NT2/D1 (cell line): ENCODE results near the gene FCSK.

Experiments used
- DNase-seq: peaks from one replicate; pipeline ENCODE4 v3.0.0-alpha.2; 2011; ENCODE audit warnings: low read depth, low spot score
- H3K27me3 ChIP-seq: 2 replicates; pipeline ENCODE4 v1.6.0; 2011; ENCODE audit warnings: mild to moderate bottlenecking; ENCODE audit not compliant: insufficient read length, insufficient read depth
- H3K36me3 ChIP-seq: 2 replicates; pipeline ENCODE4 v1.6.1; 2011; ENCODE audit warnings: mild to moderate bottlenecking, low read length, mixed read lengths; ENCODE audit not compliant: insufficient read depth, insufficient read length
- H3K4me1 ChIP-seq: 2 replicates; pipeline ENCODE4 v1.5.1; 2011; ENCODE audit not compliant: insufficient read depth, insufficient read length
- H3K4me3 ChIP-seq: 2 replicates; pipeline ENCODE4 v1.5.1; 2011; ENCODE audit warnings: low read depth; ENCODE audit not compliant: insufficient read length
- H3K9ac ChIP-seq: 2 replicates; pipeline ENCODE4 v1.6.0; 2011; ENCODE audit warnings: low read depth; ENCODE audit not compliant: insufficient read length
- H3K9me3 ChIP-seq: 2 replicates; pipeline ENCODE4 v1.5.1; 2011; ENCODE audit warnings: mild to moderate bottlenecking, low read length; ENCODE audit not compliant: insufficient read depth
- SUZ12 ChIP-seq: IDR thresholded peaks from 2 replicates; pipeline ENCODE4 v1.6.1; 2011; ENCODE audit not compliant: insufficient read length, insufficient read depth; ENCODE audit errors: extremely low read depth
- YY1 ChIP-seq: IDR thresholded peaks from 2 replicates; pipeline ENCODE4 v1.6.1; 2011; ENCODE audit not compliant: insufficient read length, insufficient read depth
- ZNF274 ChIP-seq: IDR thresholded peaks from 2 replicates; pipeline ENCODE4 v1.6.1; 2011; ENCODE audit warnings: mild to moderate bottlenecking, low read depth, low read length

Gene FCSK

GRCh38 chr16:70453117-70453891, 1.1 kb upstream of the FCSK start:
- H3K4me1 ChIP-seq = no peaks in the 10 kb centered on the region
- TF ChIP-seq YY1 (no peak), SUZ12 (no peak), ZNF274 (no peak)
- peak overlapping the region; percentile 96 for H3K9ac ChIP-seq
- no peaks in the 10 kb centered on the region for H3K27me3 ChIP-seq
- H3K36me3 ChIP-seq = no peaks in the 10 kb centered on the region
- H3K9me3 ChIP-seq = peaks cover 5% of the 10 kb centered on the region; the same call in 1 of the 2 replicates
- peak overlapping the region; percentile 88 for H3K4me3 ChIP-seq
- DNase-seq = no peak

DNA sequence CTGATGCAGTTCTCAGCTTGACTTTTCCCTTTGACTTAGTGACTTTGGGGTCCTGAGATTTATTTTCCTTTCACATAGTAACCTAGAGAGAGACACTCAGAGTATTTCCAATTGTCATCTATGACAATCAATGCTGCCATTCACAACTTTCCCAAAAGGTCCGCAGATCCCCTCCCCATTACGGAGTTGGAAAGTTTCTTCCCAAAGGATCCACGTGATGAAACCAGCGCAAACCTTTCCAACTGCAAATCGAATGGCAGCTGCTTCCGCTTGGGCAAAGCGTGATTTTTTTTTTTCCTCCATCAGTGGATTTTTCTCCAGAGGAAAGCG, 538 bp upstream of the FCSK start:
- peak overlapping the region; percentile 96 for H3K9ac ChIP-seq
- peak overlapping the region; percentile 88 for H3K4me3 ChIP-seq
- no peaks in the 10 kb centered on the region for H3K27me3 ChIP-seq
- peaks cover 5% of the 10 kb centered on the region; the same call in 1 of the 2 replicates for H3K9me3 ChIP-seq
- DNase-seq = no peak
- TF ChIP-seq YY1 (no peak), ZNF274 (no peak), SUZ12 (no peak)
- no peaks in the 10 kb centered on the region for H3K4me1 ChIP-seq
- no peaks in the 10 kb centered on the region for H3K36me3 ChIP-seq

GRCh38 chr16:70455910-70456309, 1.5 kb downstream of the FCSK start:
- H3K4me1 ChIP-seq = peaks cover 4% of the 10 kb centered on the region
- no peak overlapping the region for H3K4me3 ChIP-seq
- peaks cover 3% of the 10 kb centered on the region; the same call in 1 of the 2 replicates for H3K9me3 ChIP-seq
- no peaks in the 10 kb centered on the region for H3K36me3 ChIP-seq
- H3K9ac ChIP-seq = no peak overlapping the region
- DNase-seq = no peak
- TF ChIP-seq ZNF274 = no peak
- no peak for TF ChIP-seq YY1
- no peak for TF ChIP-seq SUZ12
- no peaks in the 10 kb centered on the region for H3K27me3 ChIP-seq

DNA sequence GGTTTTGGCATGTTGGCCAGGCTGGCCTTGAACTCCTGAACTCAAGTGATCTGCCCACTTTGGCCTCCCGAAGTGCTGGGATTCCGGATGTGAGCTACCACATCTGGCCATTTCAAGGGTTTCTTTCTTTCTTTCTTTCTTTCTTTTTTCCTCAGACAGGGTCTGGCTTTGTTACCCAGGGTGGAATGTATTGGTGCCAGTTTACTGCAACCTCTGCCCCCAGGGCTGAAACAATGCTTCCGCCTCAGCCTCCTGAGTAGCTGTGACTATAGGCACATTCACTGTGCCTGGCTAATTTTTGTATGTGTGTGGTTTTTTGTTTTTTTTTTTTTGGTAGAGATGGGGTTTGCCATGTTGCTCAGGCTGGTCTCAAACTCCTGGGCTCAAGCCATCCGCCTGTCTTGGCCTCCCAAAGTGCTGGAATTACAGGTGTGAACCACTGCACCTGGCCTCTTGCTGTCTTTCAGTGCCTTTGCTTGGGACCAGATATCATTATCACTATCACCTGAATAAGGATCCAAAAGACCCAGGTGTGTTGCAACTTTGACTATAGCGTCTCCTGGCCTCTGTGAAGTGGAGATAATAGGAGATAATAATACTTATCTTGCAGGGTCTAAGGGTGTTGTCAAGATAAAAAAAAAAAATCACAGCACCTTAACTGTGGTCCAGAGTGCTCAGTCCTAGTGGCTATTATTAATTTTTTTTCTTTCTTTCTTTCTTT, 3.2 kb downstream of the FCSK start:
- H3K9ac ChIP-seq = no peak overlapping the region
- H3K9me3 ChIP-seq = no peaks in the 10 kb centered on the region
- no peaks in the 10 kb centered on the region for H3K36me3 ChIP-seq
- no peaks in the 10 kb centered on the region for H3K27me3 ChIP-seq
- H3K4me3 ChIP-seq = no peak overlapping the region
- peaks cover 15% of the 10 kb centered on the region for H3K4me1 ChIP-seq
- TF ChIP-seq YY1 = no peak
- no peak for TF ChIP-seq SUZ12
- no peak for TF ChIP-seq ZNF274
- DNase-seq = no peak

DNA sequence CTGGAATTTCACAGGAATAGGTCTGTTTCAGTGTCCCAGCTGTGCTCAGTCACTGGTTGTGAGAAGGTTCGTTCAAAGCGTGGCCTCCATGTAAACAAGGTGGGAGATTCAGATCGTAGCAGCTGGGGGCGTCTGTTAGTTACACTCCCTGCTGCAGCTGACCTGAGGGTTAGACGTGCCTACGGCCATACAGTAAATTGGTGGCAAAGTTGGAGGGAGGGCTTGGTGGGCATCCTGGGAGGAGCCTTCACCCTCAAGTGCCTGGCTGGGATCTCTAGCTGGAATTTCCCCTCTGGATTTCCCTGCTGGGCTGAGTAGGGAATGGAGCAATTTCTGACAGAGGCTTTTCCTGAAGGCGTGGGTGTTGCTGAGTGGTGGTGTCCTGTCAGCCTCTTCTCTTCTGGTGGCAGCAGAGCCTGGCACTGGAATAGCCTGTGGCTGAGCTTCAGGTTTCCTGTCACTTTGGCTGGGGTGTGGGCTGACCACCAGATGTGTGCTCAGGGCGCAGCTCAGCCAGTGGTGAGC, 6.4 kb downstream of the FCSK start:
- H3K36me3 ChIP-seq = peaks cover 11% of the 10 kb centered on the region
- H3K4me1 ChIP-seq = peaks cover 15% of the 10 kb centered on the region
- DNase-seq = no peak
- H3K9me3 ChIP-seq = no peaks in the 10 kb centered on the region
- H3K27me3 ChIP-seq = no peaks in the 10 kb centered on the region
- H3K9ac ChIP-seq = no peak overlapping the region
- TF ChIP-seq SUZ12 (no peak), YY1 (no peak), ZNF274 (no peak)
- H3K4me3 ChIP-seq = peak overlapping the region; percentile 1

DNA sequence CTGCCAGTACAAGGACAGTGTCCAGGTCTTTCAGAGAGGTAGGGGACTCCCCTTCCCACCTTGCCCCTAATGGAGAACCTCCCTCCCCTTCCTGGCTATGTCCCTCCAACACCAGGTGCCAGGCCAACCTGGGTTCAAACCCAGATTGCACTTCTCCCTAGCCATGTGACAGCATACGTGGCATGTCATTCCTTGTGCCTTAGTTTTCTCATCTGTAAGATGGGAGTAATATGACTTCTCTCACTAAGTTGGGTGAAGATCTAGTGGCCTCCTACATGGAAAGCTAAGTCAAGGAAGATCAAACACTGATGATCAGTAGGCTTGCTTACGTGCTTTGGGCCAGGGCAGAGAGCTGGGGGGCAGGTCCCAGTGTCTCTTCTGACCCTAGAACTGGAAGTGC, 8.8 kb downstream of the FCSK start:
- DNase-seq = no peak
- no peak overlapping the region for H3K9ac ChIP-seq
- H3K27me3 ChIP-seq = no peaks in the 10 kb centered on the region
- no peak overlapping the region for H3K4me3 ChIP-seq
- H3K4me1 ChIP-seq = peaks cover 18% of the 10 kb centered on the region
- H3K36me3 ChIP-seq = peaks cover 11% of the 10 kb centered on the region
- H3K9me3 ChIP-seq = no peaks in the 10 kb centered on the region
- no peak for TF ChIP-seq SUZ12
- no peak for TF ChIP-seq ZNF274
- TF ChIP-seq YY1 = no peak
